ENCODE results near the gene ZNF562. TPM values are rescaled to one million over a fixed set of nuclear protein-coding genes. Genes with fewer than 3 reads are reported as not detected.

ZNF562 gene
- total and polyA plus RNA-seq, 2 donors (not counting 3 experiments of a cell fraction or from before 2014, with no cell fraction given): 6.3 to 27.0 TPM

DNA sequence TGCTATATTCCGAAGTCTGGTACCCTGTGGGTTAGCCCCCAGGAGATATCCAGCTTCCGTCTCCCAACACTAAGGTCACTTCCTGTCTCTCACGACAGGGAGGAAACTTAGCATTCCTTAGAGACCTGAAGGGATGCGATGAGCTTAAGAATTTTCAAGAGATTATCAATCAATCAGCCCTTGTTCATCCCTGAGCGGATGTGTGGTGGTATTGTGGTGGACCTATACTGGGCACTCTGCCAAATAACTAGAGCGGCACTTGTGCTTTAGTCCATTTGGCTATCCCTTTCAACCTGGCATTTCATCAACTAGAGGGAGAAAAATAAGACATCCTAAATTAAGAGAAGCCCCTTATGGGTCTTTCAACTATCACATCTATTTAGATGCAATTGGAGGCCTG, 30.9 kb upstream of the ZNF562 start:
- BruUV-seq (replicated peaks): no TSS peak
- Histone ChIP-seq H3K79me2 (ENCODE audit: control insufficient read depth, insufficient read depth, low read length) (no peaks in the 10 kb centered on the region), H3K27me3 (ENCODE audit: control insufficient read depth in 2 of 2, insufficient read depth in 2 of 2, low read length in 2 of 2) (no peaks in the 10 kb centered on the region), H3K27ac (ENCODE audit: insufficient read depth, low read depth, low read length) (no peak overlapping the region), H3K9me1 (replicated peaks; ENCODE audit: control insufficient read depth, extremely low read depth, insufficient read depth, low read length) (no peaks in the 10 kb centered on the region), H3K9ac (replicated peaks; ENCODE audit: extremely low read depth, insufficient read depth, low read length) (no peak overlapping the region), H4K20me1 (replicated peaks; ENCODE audit: control insufficient read depth, extremely low read depth, insufficient read depth, low read length) (no peaks in the 10 kb centered on the region), H3K36me3 (ENCODE audit: control insufficient read depth in 2 of 2, extremely low read depth in 1 of 2, insufficient read depth in 2 of 2, low read length in 2 of 2) (no peaks in the 10 kb centered on the region), H3K4me2 (ENCODE audit: insufficient read depth, low read length) (no peak overlapping the region), H3K4me3 (replicated peaks in 1 of 3; ENCODE audit: insufficient read depth in 1 of 3, low read depth in 1 of 3, low read length in 3 of 3) (no peak overlapping the region), H3K9me3 (replicated peaks; ENCODE audit: control insufficient read depth, insufficient read depth, low read length) (no peaks in the 10 kb centered on the region), H2AFZ (ENCODE audit: low read depth, low read length) (no peak overlapping the region), H3K4me1 (ENCODE audit: control insufficient read depth, extremely low read depth, insufficient read depth, low read length) (no peaks in the 10 kb centered on the region)
- ChIA-PET CTCF (no interaction called here), POLR2A (no interaction called here)
- DNase-seq (ENCODE audit: low read depth, low spot score) (no peak), FAIRE-seq (no peak)
- intact Hi-C loops (cut with micrococcal nuclease): no loop called here
- no peak for TF ChIP-seq JUN (IDR thresholded peaks at IDR 0.05; ENCODE audit: borderline replicate concordance, insufficient read depth, insufficient read length, low read depth)
- no peak for TF ChIP-seq GATA2 (IDR thresholded peaks at IDR 0.05; ENCODE audit: insufficient read depth, insufficient read length, low read depth, low read length)
- no peak for TF ChIP-seq FOS (IDR thresholded peaks at IDR 0.05; ENCODE audit: borderline replicate concordance, insufficient read depth, low read length)
- no peak for TF ChIP-seq CTCF (IDR thresholded peaks at IDR 0.05; ENCODE audit: extremely low read depth in 1 of 2, insufficient read depth in 1 of 2, low read depth in 1 of 2, low read length in 2 of 2)
- TF ChIP-seq MAX (IDR thresholded peaks at IDR 0.05; ENCODE audit: insufficient read depth, insufficient read length): no peak
- TF ChIP-seq MYC (IDR thresholded peaks at IDR 0.05; ENCODE audit: low read depth, low read length): no peak
- no peak for TF ChIP-seq EZH2 (IDR thresholded peaks at IDR 0.05; ENCODE audit: borderline replicate concordance, low read depth, low read length, severe bottlenecking)
- no peak for TF ChIP-seq POLR2AphosphoS5 (IDR thresholded peaks at IDR 0.05; ENCODE audit: insufficient read depth, low read depth, low read length)
- no peak for TF ChIP-seq POLR2A (IDR thresholded peaks at IDR 0.05; ENCODE audit: low read depth, low read length)
- dilution Hi-C loops (cut with MboI; ENCODE audit: extremely low pct_ligation_motif_present, low sequenced_read_pairs): no loop called here

All from endothelial cell of umbilical vein (primary cell).